Measurements from ENCODE around the gene POLR1F.
A peak's percentile ranks its signal among the peaks of the same experiment; 100 is the strongest.
"Not testable (repeated sequence)": the region's sequence is repeated elsewhere in the genome, so short reads cannot be mapped to it uniquely, and the experiment has no call there.

The POLR1F gene

DNA sequence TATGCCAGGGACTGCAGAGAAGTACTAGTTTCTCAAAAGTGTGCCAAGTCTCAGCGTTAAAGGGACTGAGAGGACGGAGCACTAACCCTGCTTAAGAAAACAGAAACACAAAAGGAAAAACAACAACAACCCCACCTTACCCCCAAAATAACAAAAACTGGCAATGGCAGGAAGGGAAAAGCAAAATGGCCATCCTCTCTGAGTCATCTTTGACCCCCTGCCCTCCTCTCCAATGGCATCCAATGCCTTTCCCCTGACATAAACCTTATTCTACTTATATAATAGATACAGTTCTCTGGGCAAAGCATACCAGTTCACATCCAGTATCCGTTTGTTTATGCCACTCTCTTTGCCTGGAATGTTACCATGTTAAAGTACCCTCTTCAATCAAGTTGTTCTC, 1.6 kb downstream of the POLR1F start:
- Histone ChIP-seq H3K4me1 (ENCODE audit: control insufficient read depth in 1 of 2, insufficient read depth in 2 of 2, low read length in 2 of 2) (peaks cover 15 to 22% of the 10 kb centered on the region in 2 donors), H3K36me3 (ENCODE audit: control insufficient read depth in 1 of 2, insufficient read depth in 2 of 2, low read length in 2 of 2) (peaks cover 0 to 9% of the 10 kb centered on the region in 2 donors), H3K9me3 (ENCODE audit: control insufficient read depth in 1 of 2, low read length in 2 of 2) (no peaks in the 10 kb centered on the region), H3K27ac (ENCODE audit: low read length) (no peak overlapping the region), H3K27me3 (ENCODE audit: low read depth, low read length) (no peaks in the 10 kb centered on the region), H3K4me3 (ENCODE audit: low read depth in 1 of 2, low read length in 2 of 2) (peak overlapping the region; percentile 99)

- H3K27me3 ChIP-seq (ENCODE audit: low read depth, low read length): no peaks in the 10 kb centered on the region
- H3K36me3 ChIP-seq (ENCODE audit: control insufficient read depth in 1 of 2, insufficient read depth in 2 of 2, low read length in 2 of 2): peaks cover 3 to 9% of the 10 kb centered on the region in 2 donors
- peaks cover 15 to 22% of the 10 kb centered on the region in 2 donors for H3K4me1 ChIP-seq (ENCODE audit: control insufficient read depth in 1 of 2, insufficient read depth in 2 of 2, low read length in 2 of 2)
- no peaks in the 10 kb centered on the region for H3K9me3 ChIP-seq (ENCODE audit: control insufficient read depth in 1 of 2, low read length in 2 of 2)
- no peak overlapping the region for H3K4me3 ChIP-seq (ENCODE audit: low read depth in 1 of 2, low read length in 2 of 2)
- H3K27ac ChIP-seq (ENCODE audit: low read length): no peak overlapping the region
These were observed 3.2 kb downstream of the POLR1F start for GRCh38 chr7:19705663-19706062.

- no peaks in the 10 kb centered on the region for H3K27me3 ChIP-seq (ENCODE audit: low read depth, low read length)
- no peaks in the 10 kb centered on the region for H3K4me1 ChIP-seq (ENCODE audit: control insufficient read depth in 1 of 2, insufficient read depth in 2 of 2, low read length in 2 of 2)
- peaks cover 13 to 22% of the 10 kb centered on the region in 2 donors for H3K36me3 ChIP-seq (ENCODE audit: control insufficient read depth in 1 of 2, insufficient read depth in 2 of 2, low read length in 2 of 2)
- no peaks in the 10 kb centered on the region for H3K9me3 ChIP-seq (ENCODE audit: control insufficient read depth in 1 of 2, low read length in 2 of 2)
- no peak overlapping the region for H3K27ac ChIP-seq (ENCODE audit: low read length)
- H3K4me3 ChIP-seq (ENCODE audit: low read depth in 1 of 2, low read length in 2 of 2): no peak overlapping the region
These were observed 7.4 kb downstream of the POLR1F start for GRCh38 chr7:19701471-19701870.

DNA sequence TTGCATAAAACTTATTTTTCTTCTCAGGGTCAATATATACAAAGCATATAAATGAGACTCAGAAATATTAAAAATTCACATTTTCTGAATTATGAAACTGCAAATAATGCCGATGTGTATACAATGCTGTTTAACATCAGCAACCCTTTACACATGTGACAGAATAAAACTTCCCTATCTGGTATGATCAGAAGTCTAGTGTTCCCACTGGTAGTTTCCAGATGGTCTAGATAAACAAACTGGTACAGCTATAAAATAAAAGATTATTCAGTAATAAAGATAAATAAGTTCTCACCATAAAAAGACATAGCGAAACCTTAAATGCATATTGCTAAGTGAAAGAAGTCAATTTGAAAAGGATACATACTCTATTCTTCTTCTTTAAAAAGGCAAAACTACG, 7.9 kb downstream of the POLR1F start:
- H3K36me3 ChIP-seq (ENCODE audit: control insufficient read depth in 1 of 2, insufficient read depth in 2 of 2, low read length in 2 of 2): peaks cover 13 to 23% of the 10 kb centered on the region in 2 donors
- H3K27ac ChIP-seq (ENCODE audit: low read length): no peak overlapping the region
- no peaks in the 10 kb centered on the region for H3K9me3 ChIP-seq (ENCODE audit: control insufficient read depth in 1 of 2, low read length in 2 of 2)
- no peak overlapping the region for H3K4me3 ChIP-seq (ENCODE audit: low read depth in 1 of 2, low read length in 2 of 2)
- no peaks in the 10 kb centered on the region for H3K27me3 ChIP-seq (ENCODE audit: low read depth, low read length)
- H3K4me1 ChIP-seq (ENCODE audit: control insufficient read depth in 1 of 2, insufficient read depth in 2 of 2, low read length in 2 of 2): no peaks in the 10 kb centered on the region

GRCh38 chr7:19698331-19698730, 10.5 kb downstream of the POLR1F start:
- Histone ChIP-seq H3K4me1 (ENCODE audit: control insufficient read depth in 1 of 2, insufficient read depth in 2 of 2, low read length in 2 of 2) (no peaks in the 10 kb centered on the region), H3K27ac (ENCODE audit: low read length) (no peak overlapping the region), H3K9me3 (ENCODE audit: control insufficient read depth in 1 of 2, low read length in 2 of 2) (no peaks in the 10 kb centered on the region), H3K36me3 (ENCODE audit: control insufficient read depth in 1 of 2, insufficient read depth in 2 of 2, low read length in 2 of 2) (peaks cover 13 to 23% of the 10 kb centered on the region in 2 donors), H3K4me3 (ENCODE audit: low read depth in 1 of 2, low read length in 2 of 2) (no peak overlapping the region), H3K27me3 (ENCODE audit: low read depth, low read length) (no peaks in the 10 kb centered on the region)

GRCh38 chr7:19696926-19697325, 11.9 kb downstream of the POLR1F start:
- Histone ChIP-seq H3K9me3 (ENCODE audit: control insufficient read depth in 1 of 2, low read length in 2 of 2) (no peaks in the 10 kb centered on the region), H3K27ac (ENCODE audit: low read length) (no peak overlapping the region), H3K27me3 (ENCODE audit: low read depth, low read length) (no peaks in the 10 kb centered on the region), H3K4me1 (ENCODE audit: control insufficient read depth in 1 of 2, insufficient read depth in 2 of 2, low read length in 2 of 2) (no peaks in the 10 kb centered on the region), H3K4me3 (ENCODE audit: low read depth in 1 of 2, low read length in 2 of 2) (no peak overlapping the region), H3K36me3 (ENCODE audit: control insufficient read depth in 1 of 2, insufficient read depth in 2 of 2, low read length in 2 of 2) (peaks cover 12 to 20% of the 10 kb centered on the region in 2 donors)

- H3K27ac ChIP-seq (ENCODE audit: low read length): no peak overlapping the region
- no peaks in the 10 kb centered on the region for H3K4me1 ChIP-seq (ENCODE audit: control insufficient read depth in 1 of 2, insufficient read depth in 2 of 2, low read length in 2 of 2)
- H3K36me3 ChIP-seq (ENCODE audit: control insufficient read depth in 1 of 2, insufficient read depth in 2 of 2, low read length in 2 of 2): peaks cover 6 to 10% of the 10 kb centered on the region in 2 donors
- H3K4me3 ChIP-seq (ENCODE audit: low read depth in 1 of 2, low read length in 2 of 2): no peak overlapping the region
- no peaks in the 10 kb centered on the region for H3K27me3 ChIP-seq (ENCODE audit: low read depth, low read length)
- H3K9me3 ChIP-seq (ENCODE audit: control insufficient read depth in 1 of 2, low read length in 2 of 2): no peaks in the 10 kb centered on the region
These were observed 16.6 kb downstream of the POLR1F start for GRCh38 chr7:19692111-19692828.

GRCh38 chr7:19690736-19691135, 18.1 kb downstream of the POLR1F start:
- H3K36me3 ChIP-seq (ENCODE audit: control insufficient read depth in 1 of 2, insufficient read depth in 2 of 2, low read length in 2 of 2): peaks cover 0 to under 1% of the 10 kb centered on the region in 2 donors
- H3K9me3 ChIP-seq (ENCODE audit: control insufficient read depth in 1 of 2, low read length in 2 of 2): no peaks in the 10 kb centered on the region
- H3K4me3 ChIP-seq (ENCODE audit: low read depth in 1 of 2, low read length in 2 of 2): no peak overlapping the region
- H3K27me3 ChIP-seq (ENCODE audit: low read depth, low read length): no peaks in the 10 kb centered on the region
- no peaks in the 10 kb centered on the region for H3K4me1 ChIP-seq (ENCODE audit: control insufficient read depth in 1 of 2, insufficient read depth in 2 of 2, low read length in 2 of 2)
- H3K27ac ChIP-seq (ENCODE audit: low read length): no peak overlapping the region

DNA sequence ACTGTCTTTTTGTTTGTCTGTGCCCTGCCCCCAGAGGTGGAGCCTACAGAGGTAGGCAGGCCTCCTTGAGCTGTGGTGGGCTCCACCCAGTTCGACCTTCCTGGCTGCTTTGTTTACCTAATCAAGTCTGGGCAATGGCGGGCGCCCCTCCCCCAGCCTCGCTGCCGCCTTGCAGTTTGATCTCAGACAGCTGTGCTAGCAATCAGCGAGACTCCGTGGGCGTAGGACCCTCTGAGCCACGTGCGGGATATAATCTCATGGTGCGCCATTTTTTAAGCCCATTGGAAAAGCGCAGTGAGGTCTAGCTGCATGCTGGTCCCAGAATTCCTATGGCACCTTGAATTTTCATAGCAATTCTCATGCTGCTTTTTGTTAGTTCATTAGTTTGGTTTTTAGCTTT, 19.7 kb downstream of the POLR1F start:
- H3K27ac ChIP-seq (ENCODE audit: low read length); H3K4me1 ChIP-seq (ENCODE audit: control insufficient read depth in 1 of 2, insufficient read depth in 2 of 2, low read length in 2 of 2); H3K27me3 ChIP-seq (ENCODE audit: low read depth, low read length); H3K9me3 ChIP-seq (ENCODE audit: control insufficient read depth in 1 of 2, low read length in 2 of 2); H3K4me3 ChIP-seq (ENCODE audit: low read depth in 1 of 2, low read length in 2 of 2); H3K36me3 ChIP-seq (ENCODE audit: control insufficient read depth in 1 of 2, insufficient read depth in 2 of 2, low read length in 2 of 2): not testable (repeated sequence)

- Histone ChIP-seq H3K27ac (ENCODE audit: low read length) (no peak overlapping the region), H3K27me3 (ENCODE audit: low read depth, low read length) (no peaks in the 10 kb centered on the region), H3K9me3 (ENCODE audit: control insufficient read depth in 1 of 2, low read length in 2 of 2) (no peaks in the 10 kb centered on the region), H3K4me3 (ENCODE audit: low read depth in 1 of 2, low read length in 2 of 2) (no peak overlapping the region), H3K4me1 (ENCODE audit: control insufficient read depth in 1 of 2, insufficient read depth in 2 of 2, low read length in 2 of 2) (no peaks in the 10 kb centered on the region), H3K36me3 (ENCODE audit: control insufficient read depth in 1 of 2, insufficient read depth in 2 of 2, low read length in 2 of 2) (no peaks in the 10 kb centered on the region)
These were observed 27.2 kb downstream of the POLR1F start for GRCh38 chr7:19681596-19681995.

GRCh38 chr7:19677180-19677579, 31.7 kb downstream of the POLR1F start:
- H3K4me3 ChIP-seq (ENCODE audit: low read depth in 1 of 2, low read length in 2 of 2): no peak overlapping the region

DNA sequence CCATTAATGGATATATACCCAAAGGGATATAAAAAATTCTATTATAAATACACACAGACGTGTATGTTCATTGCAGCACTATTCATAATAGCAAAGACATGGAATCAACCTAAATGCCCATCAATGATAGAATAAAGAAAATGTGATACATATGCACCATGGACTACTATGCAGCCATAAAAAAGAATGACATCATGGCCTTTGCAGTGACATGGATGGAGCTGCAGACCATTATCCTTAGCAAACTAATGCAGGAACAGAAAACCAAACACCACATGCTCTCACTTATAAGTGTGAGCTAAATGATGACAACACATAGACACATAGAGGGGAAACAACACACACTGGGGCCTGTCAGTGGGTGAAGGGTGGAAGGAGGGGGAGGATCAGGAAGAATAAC, 33.0 kb downstream of the POLR1F start:
- Histone ChIP-seq H3K27me3 (ENCODE audit: low read depth, low read length) (no peaks in the 10 kb centered on the region), H3K4me1 (ENCODE audit: control insufficient read depth in 1 of 2, insufficient read depth in 2 of 2, low read length in 2 of 2) (no peaks in the 10 kb centered on the region), H3K4me3 (ENCODE audit: low read depth in 1 of 2, low read length in 2 of 2) (no peak overlapping the region), H3K9me3 (ENCODE audit: control insufficient read depth in 1 of 2, low read length in 2 of 2) (no peaks in the 10 kb centered on the region), H3K36me3 (ENCODE audit: control insufficient read depth in 1 of 2, insufficient read depth in 2 of 2, low read length in 2 of 2) (no peaks in the 10 kb centered on the region), H3K27ac (ENCODE audit: low read length) (no peak overlapping the region)

More at GRCh38 chr7:19677180-19677579, 31.7 kb downstream of the POLR1F start:
- Histone ChIP-seq H3K9me3 (ENCODE audit: control insufficient read depth in 1 of 2, low read length in 2 of 2) (no peaks in the 10 kb centered on the region), H3K36me3 (ENCODE audit: control insufficient read depth in 1 of 2, insufficient read depth in 2 of 2, low read length in 2 of 2) (no peaks in the 10 kb centered on the region), H3K4me1 (ENCODE audit: control insufficient read depth in 1 of 2, insufficient read depth in 2 of 2, low read length in 2 of 2) (no peaks in the 10 kb centered on the region), H3K27me3 (ENCODE audit: low read depth, low read length) (no peaks in the 10 kb centered on the region), H3K27ac (ENCODE audit: low read length) (no peak overlapping the region)

All from muscle layer of duodenum (tissue), 2 donors.